Activated CD4-positive, alpha-beta memory T cell treated with anti-CD3 and anti-CD28 coated beads for 36 hours (primary cell): ENCODE data around the gene TTLL11. TPM values are rescaled to one million over a fixed set of nuclear protein-coding genes. Genes with fewer than 3 reads are reported as not detected.

Experiments used
- CTCF ChIA-PET: fragments of 350-600 bp; sonication (Branson Sonifier 250); formaldehyde crosslinking; loops from one replicate; lab custom pipeline; 2021; ENCODE audit warnings: antibody characterized with exemption, inconsistent platforms; lab: Charles Lee
- POLR2A ChIA-PET: fragments of 350-600 bp; sonication (Branson Sonifier 250); formaldehyde crosslinking; loops from one replicate; lab custom pipeline; 2021; ENCODE audit warnings: antibody characterized with exemption; lab: Charles Lee
- DNase-seq: peaks from one replicate; pipeline ENCODE4 v3.0.0-alpha.2; 2020
- H3K27ac Mint-ChIP-seq: one replicate; pipeline ENCODE4 v1.8.0; 2021; ENCODE audit warnings: mixed read lengths
- H3K27me3 Mint-ChIP-seq: one replicate; pipeline ENCODE4 v1.8.0; 2021; ENCODE audit warnings: mixed read lengths
- H3K36me3 Mint-ChIP-seq: one replicate; pipeline ENCODE4 v1.8.0; 2021; ENCODE audit warnings: mixed read lengths
- H3K4me1 Mint-ChIP-seq: one replicate; pipeline ENCODE4 v1.8.0; 2021; ENCODE audit warnings: low read depth, mixed read lengths
- H3K4me3 Mint-ChIP-seq: one replicate; pipeline ENCODE4 v1.8.0; 2021; ENCODE audit warnings: mild to moderate bottlenecking, mixed read lengths
- H3K9me3 Mint-ChIP-seq: one replicate; pipeline ENCODE4 v1.8.0; 2021; ENCODE audit warnings: mixed read lengths
- intact Hi-C: fragments of 100-400 bp; cut with micrococcal nuclease; formaldehyde crosslinking; loops from one replicate; pipeline ENCODE4 v1.15.1; 2023
- total RNA-seq, 2 experiments: library from RNA; stranded (reverse); gene quantifications; one replicate each; pipeline ENCODE4 v1.2.3, GENCODE V29; 2021

Gene TTLL11
- total RNA-seq, 2 experiments from 2014 or later = 0.97 TPM

- H3K27ac Mint-ChIP-seq = no peak overlapping the region
- CTCF ChIA-PET = no interaction called here
These were observed 253.2 kb downstream of the TTLL11 start for GRCh38 chr9:121839726-121840500.

DNA sequence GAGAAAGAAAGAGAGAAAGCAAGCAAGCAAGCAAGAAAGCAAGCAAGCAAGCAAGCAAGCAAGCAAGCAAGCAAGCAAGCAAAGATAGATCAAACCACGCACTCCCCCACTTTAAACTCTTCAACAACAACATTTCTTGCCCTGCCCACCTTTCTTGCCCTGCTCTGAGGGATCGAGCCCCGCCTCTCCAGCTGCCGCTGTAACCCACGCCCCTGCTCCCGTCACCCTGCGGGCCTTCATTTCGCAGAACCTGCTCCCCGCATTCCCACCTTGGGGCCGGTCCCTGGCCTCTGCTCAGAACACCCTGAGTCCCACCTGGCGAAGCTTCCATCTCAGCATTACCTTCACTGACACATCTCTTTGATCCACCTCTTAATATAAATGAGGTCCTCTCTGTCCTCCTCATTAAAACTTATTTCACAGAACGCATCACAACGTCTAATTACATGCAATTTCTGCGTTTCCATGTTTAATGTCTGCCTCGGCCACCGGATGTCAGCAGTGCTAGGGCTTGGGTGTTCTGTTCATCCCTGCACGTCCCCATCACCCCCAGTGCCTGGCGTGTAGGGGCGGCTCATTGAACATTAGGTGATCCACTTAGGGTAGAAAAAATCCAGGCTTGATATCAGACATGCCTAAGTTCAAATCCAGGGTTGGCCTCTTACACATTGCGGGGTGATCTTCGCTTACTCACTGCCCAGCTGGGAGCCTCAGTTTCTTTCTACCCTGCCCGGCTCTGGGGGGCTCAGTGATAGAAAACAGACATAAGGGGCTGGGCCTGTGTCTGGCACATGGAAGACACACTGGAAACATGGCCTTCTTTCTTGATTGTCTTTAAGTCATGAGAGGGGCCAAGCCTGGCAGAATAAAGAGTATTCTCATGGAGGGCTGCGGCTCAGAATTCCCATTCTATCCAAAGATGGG lies 254.1 kb downstream of the TTLL11 start:
- ChIA-PET POLR2A (no interaction called here), CTCF (no interaction called here)
- DNase-seq = no peak
- H3K36me3 Mint-ChIP-seq = no peaks in the 10 kb centered on the region
- no peak overlapping the region for H3K4me3 Mint-ChIP-seq
- no peaks in the 10 kb centered on the region for H3K9me3 Mint-ChIP-seq
- H3K27ac Mint-ChIP-seq = no peak overlapping the region
- intact Hi-C loops = no loop called here
- H3K27me3 Mint-ChIP-seq = peaks cover 6% of the 10 kb centered on the region
- peaks cover 11% of the 10 kb centered on the region for H3K4me1 Mint-ChIP-seq

More at GRCh38 chr9:121839726-121840500, 253.2 kb downstream of the TTLL11 start:
- peak; percentile 27 for DNase-seq
- Mint-ChIP-seq H3K27me3 (peaks cover 6% of the 10 kb centered on the region), H3K36me3 (no peaks in the 10 kb centered on the region), H3K9me3 (no peaks in the 10 kb centered on the region), H3K4me1 (peaks cover 11% of the 10 kb centered on the region), H3K4me3 (no peak overlapping the region)
- POLR2A ChIA-PET = no interaction called here
- intact Hi-C loops = no loop called here

GRCh38 chr9:121837113-121837961 lies 255.8 kb downstream of the TTLL11 start:
- intact Hi-C loops = no loop called here
- peaks cover 11% of the 10 kb centered on the region for H3K4me1 Mint-ChIP-seq
- H3K27me3 Mint-ChIP-seq = peaks cover 6% of the 10 kb centered on the region
- POLR2A ChIA-PET = no interaction called here
- H3K4me3 Mint-ChIP-seq = no peak overlapping the region
- peak; percentile 4 for DNase-seq
- CTCF ChIA-PET = no interaction called here
- H3K9me3 Mint-ChIP-seq = no peaks in the 10 kb centered on the region
- no peaks in the 10 kb centered on the region for H3K36me3 Mint-ChIP-seq
- no peak overlapping the region for H3K27ac Mint-ChIP-seq

DNA sequence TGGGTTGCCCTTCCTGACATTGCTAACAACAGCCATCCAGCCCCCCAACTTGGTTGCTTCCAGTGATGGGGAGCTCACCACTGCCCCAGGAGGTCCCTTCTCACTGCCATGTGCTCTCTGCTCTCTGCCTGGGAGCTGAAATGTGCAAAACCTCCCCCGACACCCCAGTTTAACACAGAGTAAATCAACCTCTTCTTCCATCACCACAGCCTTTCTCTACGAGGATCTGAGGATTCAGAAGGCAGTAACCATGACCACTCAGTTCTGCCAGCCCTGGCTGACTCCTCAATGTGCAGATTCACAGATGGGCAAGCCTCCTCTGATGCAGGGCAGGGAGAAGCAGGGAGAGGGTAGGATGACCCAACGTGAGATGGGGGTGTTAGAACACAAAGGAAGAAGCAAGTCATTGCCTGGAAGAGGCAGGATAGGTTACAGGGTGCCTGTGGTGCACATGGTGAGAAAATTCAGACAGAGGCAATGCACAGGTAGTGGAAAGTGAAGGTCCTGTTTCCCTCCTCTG lies 256.7 kb downstream of the TTLL11 start:
- H3K27me3 Mint-ChIP-seq = peaks cover 2% of the 10 kb centered on the region
- no peak overlapping the region for H3K27ac Mint-ChIP-seq
- DNase-seq = peak; percentile 4
- intact Hi-C loops = no loop called here
- CTCF ChIA-PET = no interaction called here
- peaks cover 11% of the 10 kb centered on the region for H3K4me1 Mint-ChIP-seq
- POLR2A ChIA-PET = no interaction called here
- no peak overlapping the region for H3K4me3 Mint-ChIP-seq
- H3K9me3 Mint-ChIP-seq = no peaks in the 10 kb centered on the region
- no peaks in the 10 kb centered on the region for H3K36me3 Mint-ChIP-seq

DNA sequence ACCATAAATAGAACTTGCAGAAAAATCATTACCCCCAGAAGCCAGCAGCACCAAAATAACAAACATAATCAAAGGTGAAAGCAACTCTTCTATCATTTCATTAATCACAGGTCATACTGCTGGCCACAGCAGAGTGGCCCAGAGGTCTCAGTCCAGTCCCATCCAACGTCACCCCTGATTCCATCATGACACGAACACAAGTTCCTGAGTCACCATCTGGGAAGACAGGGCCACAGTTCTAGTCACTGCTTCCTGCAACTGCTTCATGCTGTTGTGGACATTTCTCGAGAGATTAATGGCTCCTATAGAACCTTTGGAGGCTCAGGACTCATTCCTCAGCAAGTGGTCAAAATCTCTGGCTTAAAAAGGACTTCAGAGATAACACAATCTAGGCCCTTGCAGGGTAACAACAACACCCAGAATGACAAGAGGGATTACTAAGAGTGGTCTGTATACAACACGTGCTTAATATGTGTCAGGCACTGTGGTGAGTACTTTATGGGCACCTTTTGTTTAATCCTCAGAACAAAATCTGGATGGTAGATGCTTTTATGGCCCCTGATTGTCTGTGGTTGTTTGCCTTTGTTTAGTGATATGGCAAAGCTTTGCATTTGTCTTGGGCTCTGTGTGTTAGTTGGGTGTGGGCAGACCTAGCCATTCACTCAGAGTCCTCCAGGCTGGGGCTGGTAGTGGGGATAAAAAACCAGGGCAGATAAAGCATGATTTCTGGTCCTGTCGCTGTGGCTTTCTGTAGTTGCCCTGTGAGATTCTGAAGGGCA lies 257.3 kb downstream of the TTLL11 start:
- H3K36me3 Mint-ChIP-seq = no peaks in the 10 kb centered on the region
- ChIA-PET CTCF (no interaction called here), POLR2A (no interaction called here)
- intact Hi-C loops = no loop called here
- peaks cover under 1% of the 10 kb centered on the region for H3K27me3 Mint-ChIP-seq
- peaks cover 9% of the 10 kb centered on the region for H3K4me1 Mint-ChIP-seq
- no peak overlapping the region for H3K4me3 Mint-ChIP-seq
- no peak overlapping the region for H3K27ac Mint-ChIP-seq
- H3K9me3 Mint-ChIP-seq = no peaks in the 10 kb centered on the region
- no peak for DNase-seq

DNA sequence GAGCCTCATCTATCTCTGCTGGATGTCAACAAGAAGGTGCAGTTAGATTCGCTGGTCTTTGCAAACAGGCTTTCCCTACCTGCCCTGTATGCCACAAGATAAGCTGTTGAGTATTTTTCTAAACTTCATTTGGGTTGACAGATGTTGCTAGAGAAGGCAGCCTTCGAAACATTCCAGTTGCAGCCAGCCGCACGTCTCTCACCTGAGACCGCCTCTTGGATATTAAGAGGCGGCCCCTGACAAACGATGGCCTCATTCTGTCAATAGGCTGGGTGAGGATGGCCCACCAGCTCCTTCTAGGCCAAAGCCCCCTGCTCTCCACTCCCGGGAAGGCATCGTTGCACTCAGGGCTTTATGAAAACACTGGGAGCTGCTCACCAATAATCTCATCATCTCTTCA lies 260.0 kb downstream of the TTLL11 start:
- POLR2A ChIA-PET = no interaction called here
- no peak for DNase-seq
- CTCF ChIA-PET = no interaction called here
- Mint-ChIP-seq H3K36me3 (no peaks in the 10 kb centered on the region), H3K4me1 (no peaks in the 10 kb centered on the region), H3K9me3 (no peaks in the 10 kb centered on the region), H3K4me3 (no peak overlapping the region), H3K27ac (no peak overlapping the region), H3K27me3 (no peaks in the 10 kb centered on the region)
- intact Hi-C loops = no loop called here

DNA sequence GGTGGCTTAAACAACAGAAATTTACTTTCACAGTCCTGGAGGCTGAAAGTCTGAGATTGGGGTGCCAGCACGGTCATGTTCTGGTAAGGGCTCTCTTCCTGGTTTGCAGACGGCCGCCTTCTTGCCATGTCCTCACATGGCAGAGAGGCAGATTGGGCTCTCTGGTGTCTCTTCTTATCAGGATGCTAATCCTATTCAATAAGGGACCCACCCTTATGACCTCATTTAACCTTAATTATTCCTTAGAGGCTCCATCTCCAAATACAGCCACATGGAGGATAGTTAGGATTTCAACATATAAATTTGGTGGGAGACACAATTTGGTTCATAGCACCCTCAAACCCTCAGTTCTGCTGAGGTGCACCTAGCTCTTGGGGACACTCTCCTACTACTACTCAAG lies 261.2 kb downstream of the TTLL11 start:
- Mint-ChIP-seq H3K9me3 (no peaks in the 10 kb centered on the region), H3K27me3 (no peaks in the 10 kb centered on the region), H3K4me3 (no peak overlapping the region), H3K36me3 (no peaks in the 10 kb centered on the region), H3K27ac (no peak overlapping the region), H3K4me1 (no peaks in the 10 kb centered on the region)
- CTCF ChIA-PET = no interaction called here
- POLR2A ChIA-PET = no interaction called here
- DNase-seq = no peak
- intact Hi-C loops = no loop called here

GRCh38 chr9:121830441-121831140 lies 262.5 kb downstream of the TTLL11 start:
- H3K4me3 Mint-ChIP-seq = no peak overlapping the region
- POLR2A ChIA-PET = no interaction called here
- peak; percentile 1 for DNase-seq
- intact Hi-C loops = no loop called here
- CTCF ChIA-PET = no interaction called here
- H3K27me3 Mint-ChIP-seq = no peaks in the 10 kb centered on the region
- no peaks in the 10 kb centered on the region for H3K4me1 Mint-ChIP-seq
- no peak overlapping the region for H3K27ac Mint-ChIP-seq
- no peaks in the 10 kb centered on the region for H3K9me3 Mint-ChIP-seq
- H3K36me3 Mint-ChIP-seq = no peaks in the 10 kb centered on the region

DNA sequence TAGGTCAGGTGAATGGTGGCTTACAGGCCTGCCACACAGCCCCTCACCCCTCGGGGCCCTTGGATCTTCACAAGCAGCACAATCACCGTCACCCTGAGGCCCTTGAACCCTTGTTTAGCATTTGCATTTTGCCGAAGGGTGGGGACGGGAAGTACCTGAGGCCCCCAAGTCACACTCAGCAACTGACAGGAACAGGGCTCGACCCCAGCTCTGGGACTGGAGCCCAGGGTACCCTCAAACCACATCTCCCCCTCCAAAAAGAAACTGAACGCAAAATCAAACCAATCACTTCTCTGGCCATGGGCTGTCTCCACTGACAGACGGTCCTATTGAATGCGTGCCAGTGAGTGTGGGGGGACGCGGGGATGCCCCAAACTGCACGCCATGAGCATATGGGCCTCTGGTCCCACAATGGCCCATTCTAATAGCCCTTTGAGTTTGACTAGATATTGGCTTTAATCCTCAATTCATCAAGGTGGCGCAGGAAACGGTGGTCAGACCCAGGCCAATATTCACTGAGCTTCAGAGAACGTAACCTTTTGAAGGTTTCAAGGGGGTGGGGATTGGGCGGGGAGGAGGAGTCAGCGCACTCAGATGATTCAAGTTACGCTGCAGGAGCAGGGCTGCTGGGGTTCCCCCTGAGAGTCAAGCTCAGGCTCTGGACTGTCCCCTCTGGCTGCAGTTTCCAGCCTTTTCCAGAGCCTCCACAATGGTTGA lies 265.7 kb downstream of the TTLL11 start:
- CTCF ChIA-PET = no interaction called here
- H3K27ac Mint-ChIP-seq = no peak overlapping the region
- no peaks in the 10 kb centered on the region for H3K27me3 Mint-ChIP-seq
- intact Hi-C loops = no loop called here
- H3K4me3 Mint-ChIP-seq = no peak overlapping the region
- no peaks in the 10 kb centered on the region for H3K4me1 Mint-ChIP-seq
- POLR2A ChIA-PET = no interaction called here
- peak; percentile 2 for DNase-seq
- H3K36me3 Mint-ChIP-seq = no peaks in the 10 kb centered on the region
- H3K9me3 Mint-ChIP-seq = no peaks in the 10 kb centered on the region

GRCh38 chr9:121826711-121827110 lies 266.4 kb downstream of the TTLL11 start:
- CTCF ChIA-PET = no interaction called here
- no peaks in the 10 kb centered on the region for H3K9me3 Mint-ChIP-seq

More at GRCh38 chr9:121826711-121827110, 266.4 kb downstream of the TTLL11 start:
- DNase-seq = peak; percentile 4
- H3K4me3 Mint-ChIP-seq = no peak overlapping the region
- intact Hi-C loops = no loop called here
- no peaks in the 10 kb centered on the region for H3K27me3 Mint-ChIP-seq
- H3K36me3 Mint-ChIP-seq = no peaks in the 10 kb centered on the region
- POLR2A ChIA-PET = no interaction called here
- no peaks in the 10 kb centered on the region for H3K4me1 Mint-ChIP-seq
- H3K27ac Mint-ChIP-seq = no peak overlapping the region
